B cell (primary cell): ENCODE results near the gene PLRG1. TPM values are rescaled to one million over a fixed set of nuclear protein-coding genes. Genes with fewer than 3 reads are reported as not detected.

ENCODE experiments used
- ATAC-seq: fragments of 200-7000 bp; cut with Tn5 transposase; one replicate; pipeline ENCODE4 v1.10.0; 2021; ENCODE audit warnings: low read depth, mild to moderate bottlenecking, moderate number of reproducible peaks, moderate library complexity
- CTCF ChIA-PET: fragments of 350-600 bp; sonication (Branson Sonifier 250); formaldehyde crosslinking; loops from one replicate; lab custom pipeline; 2021; ENCODE audit warnings: antibody characterized with exemption, inconsistent platforms; lab: Charles Lee
- POLR2A ChIA-PET: fragments of 350-600 bp; sonication (Branson Sonifier 250); formaldehyde crosslinking; loops from one replicate; lab custom pipeline; 2021; ENCODE audit warnings: antibody characterized with exemption; lab: Charles Lee
- DNase-seq: peaks from one replicate; pipeline ENCODE4 v3.0.0; 2013
- H2AFZ ChIP-seq: 2 replicates; pipeline ENCODE4 v1.6.1; 2012; ENCODE audit warnings: mild to moderate bottlenecking, low read depth, low read length; ENCODE audit not compliant: insufficient read depth, poor library complexity, severe bottlenecking
- H3K27ac ChIP-seq, 2 donors: 1 replicate in 1 of 2; 2 replicates in 1 of 2; pipeline ENCODE4 v1.5.1; 2012 to 2013; ENCODE audit warnings: low read length in 2 of 2, mild to moderate bottlenecking in 2 of 2, moderate library complexity in 1 of 2
- H3K27me3 ChIP-seq, 4 experiments: fragments of 200-600 bp in 1 of 4; sonication (generic) in 1 of 4; replicated peaks in 1 of 4; 1 replicate in 2 of 4; 2 replicates in 2 of 4; pipeline versions ENCODE4 v1.6.1 to v1.7.0; 2013 to 2016; ENCODE audit warnings: low read length in 3 of 4, mild to moderate bottlenecking in 2 of 4, mixed read lengths in 1 of 4, moderate library complexity in 1 of 4; ENCODE audit not compliant: insufficient read depth in 4 of 4, control insufficient read depth in 3 of 4; ENCODE audit errors: control extremely low read depth in 1 of 4
- H3K36me3 ChIP-seq, 2 experiments: replicated peaks in 1 of 2; 1 replicate in 1 of 2; 2 replicates in 1 of 2; pipeline versions ENCODE4 v1.6.1 to v1.7.1; 2013; ENCODE audit warnings: low read length in 1 of 2; ENCODE audit not compliant: insufficient read depth in 2 of 2, control insufficient read depth in 1 of 2; ENCODE audit errors: control extremely low read depth in 1 of 2, extremely low read depth in 1 of 2
- H3K4me1 ChIP-seq, 2 donors: fragments of 200-600 bp in 1 of 2; sonication (generic) in 1 of 2; 1 replicate in 1 of 2; 2 replicates in 1 of 2; pipeline versions ENCODE4 v1.5.1 to v1.6.1; 2013 to 2017; ENCODE audit warnings: low read length in 2 of 2; ENCODE audit not compliant: control insufficient read depth in 2 of 2, insufficient read depth in 2 of 2
- H3K4me2 ChIP-seq: replicated peaks from 2 replicates; pipeline ENCODE3; 2012; ENCODE audit warnings: mild to moderate bottlenecking, low read depth, low read length; ENCODE audit not compliant: poor library complexity, severe bottlenecking
- H3K4me3 ChIP-seq, 5 experiments: fragments of 200-600 bp in 1 of 5; sonication (generic) in 1 of 5; 1 replicate in 3 of 5; 2 replicates in 2 of 5; pipeline versions ENCODE4 v1.5.1 to v1.7.0; 2011 to 2016; ENCODE audit warnings: low read length in 4 of 5, mild to moderate bottlenecking in 4 of 5, low read depth in 2 of 5, control low read depth in 1 of 5, moderate library complexity in 1 of 5; ENCODE audit not compliant: insufficient read depth in 1 of 5; ENCODE audit errors: control extremely low read depth in 1 of 5, extremely low read depth in 1 of 5
- H3K79me2 ChIP-seq: fragments of 200-600 bp; sonication (generic); one replicate; pipeline ENCODE4 v1.6.0; 2016; ENCODE audit warnings: low read length; ENCODE audit not compliant: control insufficient read depth, insufficient read depth
- H3K9ac ChIP-seq: fragments of 200-600 bp; sonication (generic); 2 replicates; pipeline ENCODE4 v1.6.1; 2017; ENCODE audit warnings: mild to moderate bottlenecking, low read length, moderate library complexity
- H3K9me3 ChIP-seq, 3 donors: one replicate each; pipeline versions ENCODE4 v1.6.1 to v1.7.1; 2013; ENCODE audit warnings: low read length in 2 of 3; ENCODE audit not compliant: control insufficient read depth in 2 of 3, insufficient read depth in 1 of 3; ENCODE audit errors: control extremely low read depth in 1 of 3
- H4K20me1 ChIP-seq: 2 replicates; pipeline ENCODE4 v1.6.0; 2012; ENCODE audit warnings: mild to moderate bottlenecking, low read length; ENCODE audit not compliant: insufficient read depth, control insufficient read depth, poor library complexity, severe bottlenecking
- H3K27ac Mint-ChIP-seq: one replicate; pipeline ENCODE4 v1.8.0; 2021; ENCODE audit warnings: mixed read lengths
- H3K27me3 Mint-ChIP-seq: one replicate; pipeline ENCODE4 v1.8.0; 2021; ENCODE audit warnings: mixed read lengths
- H3K4me1 Mint-ChIP-seq: one replicate; pipeline ENCODE4 v1.8.0; 2021; ENCODE audit warnings: mixed read lengths
- H3K4me3 Mint-ChIP-seq: one replicate; pipeline ENCODE4 v1.8.0; 2021; ENCODE audit warnings: mixed read lengths
- H3K9me3 Mint-ChIP-seq: one replicate; pipeline ENCODE4 v1.8.0; 2022; ENCODE audit warnings: mixed read lengths; ENCODE audit not compliant: insufficient read depth
- EZH2 ChIP-seq: IDR thresholded peaks from 2 replicates; pipeline ENCODE4 v1.6.1; 2012; ENCODE audit warnings: borderline replicate concordance, low read depth, mild to moderate bottlenecking, moderate library complexity, low read length; ENCODE audit not compliant: insufficient read depth, poor library complexity, severe bottlenecking
- WGBS: methylation state at CpG from one replicate; pipeline ENCODE4 v1.1.5; 2013; ENCODE audit warnings: missing lambda C conversion rate; ENCODE audit not compliant: insufficient coverage; 5-methylcytosine and 5-hydroxymethylcytosine counted together
- intact Hi-C: fragments of 100-400 bp; cut with micrococcal nuclease; formaldehyde crosslinking; loops from one replicate; pipeline ENCODE4 v1.10.0; 2022
- polyA plus RNA-seq: library from polyadenylated mRNA; depleted of rRNA; stranded (reverse); fragments of >200 nt; gene quantifications from 2 replicates; pipeline ENCODE4 v1.2.3, GENCODE V29; 2012
- total RNA-seq, 2 donors: library from RNA; stranded (reverse); fragments of 120-200 nt in 1 of 2; gene quantifications; 1 replicate in 1 of 2; 2 replicates in 1 of 2; pipeline versions ENCODE4 v1.2.3 to v1.2.4, GENCODE V29; 2013 to 2022
- TF ChIP-seq, protein P1 (sequence below): fragments of 200-600 bp; IDR thresholded peaks from one replicate; pipeline ENCODE4 v1.8.0; 2022; ENCODE audit warnings: antibody characterized with exemption, mild to moderate bottlenecking

PLRG1 gene
- total and polyA plus RNA-seq, 2 donors (not counting 1 experiment from before 2014, with no cell fraction given) = 41.8 to 79.0 TPM

DNA sequence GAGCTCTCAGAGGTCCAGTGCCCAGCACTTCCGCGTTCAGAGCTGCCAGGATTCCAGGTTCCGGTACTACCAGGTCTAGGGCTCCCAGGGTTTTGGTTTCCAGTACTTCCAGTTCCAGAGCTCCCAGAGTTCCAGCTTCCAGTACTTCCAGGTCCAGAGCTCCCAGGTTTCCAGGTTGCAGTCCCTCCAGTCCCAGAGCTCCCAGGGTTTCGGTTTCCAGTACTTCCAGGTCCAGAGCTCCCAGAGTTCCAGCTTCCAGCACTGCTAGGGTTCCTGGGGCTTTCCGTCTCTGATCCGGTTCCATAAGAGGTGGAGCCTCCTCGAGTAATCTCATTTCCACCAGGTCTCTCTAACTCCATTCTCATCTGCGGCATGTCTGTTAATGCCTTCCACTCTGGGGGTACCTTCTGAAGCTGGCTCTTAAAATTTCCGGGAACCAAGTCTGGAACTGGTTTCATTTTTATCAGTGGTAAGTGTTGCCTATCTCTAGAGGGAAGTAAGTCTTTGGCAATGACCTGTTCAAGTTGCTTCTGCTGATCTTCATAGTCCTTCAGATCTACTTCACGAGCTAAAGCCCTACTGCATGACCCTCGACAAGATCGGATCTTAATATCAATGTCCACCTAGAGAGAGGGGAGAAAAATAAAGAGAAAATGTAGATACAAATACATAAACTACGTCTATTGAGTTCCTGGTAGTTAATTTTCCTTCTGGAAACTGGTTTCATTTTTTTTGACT lies 36.3 kb upstream of the PLRG1 start:
- Histone ChIP-seq H3K4me1 (no peaks in the 10 kb centered on the region), H4K20me1 (no peaks in the 10 kb centered on the region), H3K4me3 (no peak overlapping the region), H3K9me3 (no peaks in the 10 kb centered on the region), H3K79me2 (no peaks in the 10 kb centered on the region), H3K27ac (no peak overlapping the region), H2AFZ (no peak overlapping the region), H3K9ac (no peak overlapping the region), H3K27me3 (peaks cover 0 to 12% (median 2%) of the 10 kb centered on the region in 4 experiments), H3K4me2 (no peak overlapping the region), H3K36me3 (no peaks in the 10 kb centered on the region)
- CTCF ChIA-PET = no interaction called here
- Mint-ChIP-seq H3K9me3 (no peaks in the 10 kb centered on the region), H3K4me3 (no peak overlapping the region), H3K27me3 (peaks cover 31% of the 10 kb centered on the region), H3K4me1 (no peaks in the 10 kb centered on the region), H3K27ac (no peak overlapping the region)
- intact Hi-C loops = no loop called here
- no peak for DNase-seq
- POLR2A ChIA-PET = no interaction called here
- WGBS = 91% methylated on average over 8 of the region's 13 CpGs
- no peak for ATAC-seq
- TF ChIP-seq, protein P1, sequence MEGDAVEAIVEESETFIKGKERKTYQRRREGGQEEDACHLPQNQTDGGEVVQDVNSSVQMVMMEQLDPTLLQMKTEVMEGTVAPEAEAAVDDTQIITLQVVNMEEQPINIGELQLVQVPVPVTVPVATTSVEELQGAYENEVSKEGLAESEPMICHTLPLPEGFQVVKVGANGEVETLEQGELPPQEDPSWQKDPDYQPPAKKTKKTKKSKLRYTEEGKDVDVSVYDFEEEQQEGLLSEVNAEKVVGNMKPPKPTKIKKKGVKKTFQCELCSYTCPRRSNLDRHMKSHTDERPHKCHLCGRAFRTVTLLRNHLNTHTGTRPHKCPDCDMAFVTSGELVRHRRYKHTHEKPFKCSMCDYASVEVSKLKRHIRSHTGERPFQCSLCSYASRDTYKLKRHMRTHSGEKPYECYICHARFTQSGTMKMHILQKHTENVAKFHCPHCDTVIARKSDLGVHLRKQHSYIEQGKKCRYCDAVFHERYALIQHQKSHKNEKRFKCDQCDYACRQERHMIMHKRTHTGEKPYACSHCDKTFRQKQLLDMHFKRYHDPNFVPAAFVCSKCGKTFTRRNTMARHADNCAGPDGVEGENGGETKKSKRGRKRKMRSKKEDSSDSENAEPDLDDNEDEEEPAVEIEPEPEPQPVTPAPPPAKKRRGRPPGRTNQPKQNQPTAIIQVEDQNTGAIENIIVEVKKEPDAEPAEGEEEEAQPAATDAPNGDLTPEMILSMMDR = no peak
- TF ChIP-seq EZH2 = no peak

DNA sequence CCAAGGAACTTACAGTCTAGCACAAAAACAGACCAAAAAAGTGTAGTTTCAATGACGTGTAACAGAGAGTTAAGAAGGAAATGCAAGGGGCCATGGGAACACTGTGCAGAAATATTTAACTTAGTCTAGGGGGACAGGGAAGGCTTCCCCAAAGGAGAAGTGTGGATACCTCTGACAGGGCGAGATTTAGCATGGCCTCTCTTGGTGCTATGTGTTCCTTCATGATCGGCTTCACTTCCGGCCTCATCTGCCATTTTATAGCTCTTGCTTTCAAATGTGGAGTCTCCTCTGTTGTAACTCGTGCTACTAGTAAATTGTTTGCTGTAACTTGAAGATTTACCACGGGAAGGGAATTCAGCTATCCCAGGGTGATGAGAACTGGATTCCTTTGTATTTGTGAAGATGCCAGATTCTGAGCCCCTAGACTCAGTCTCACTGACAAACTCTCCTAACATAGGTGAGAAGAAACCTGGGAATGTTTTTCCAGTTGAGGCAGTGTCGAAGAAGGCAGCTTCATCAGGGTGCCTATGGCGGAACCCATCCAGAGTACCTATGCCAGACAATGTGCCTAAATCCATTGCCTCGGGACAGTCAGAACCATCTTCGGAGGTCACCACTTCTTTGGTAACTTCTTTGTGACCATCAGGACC lies 35.3 kb upstream of the PLRG1 start:
- no peak overlapping the region for H3K9ac ChIP-seq
- H3K27ac ChIP-seq = no peak overlapping the region
- DNase-seq (no peak), ATAC-seq (no peak)
- ChIA-PET CTCF (no interaction called here), POLR2A (no interaction called here)
- no peak overlapping the region for H3K27ac Mint-ChIP-seq
- WGBS = 90% methylated on average over 10 of the region's 10 CpGs
- H3K4me1 Mint-ChIP-seq = no peaks in the 10 kb centered on the region
- H3K9me3 Mint-ChIP-seq = no peaks in the 10 kb centered on the region
- H3K9me3 ChIP-seq = no peaks in the 10 kb centered on the region
- H3K4me1 ChIP-seq = no peaks in the 10 kb centered on the region
- H3K4me3 ChIP-seq = no peak overlapping the region
- H3K4me2 ChIP-seq = no peak overlapping the region
- no peaks in the 10 kb centered on the region for H4K20me1 ChIP-seq
- no peak overlapping the region for H2AFZ ChIP-seq
- no peak overlapping the region for H3K4me3 Mint-ChIP-seq
- H3K79me2 ChIP-seq = no peaks in the 10 kb centered on the region
- TF ChIP-seq, protein P1 = no peak
- no peak for TF ChIP-seq EZH2
- intact Hi-C loops = no loop called here
- no peaks in the 10 kb centered on the region for H3K36me3 ChIP-seq
- peaks cover 27% of the 10 kb centered on the region for H3K27me3 Mint-ChIP-seq
- peaks cover 0 to 9% (median 0%) of the 10 kb centered on the region in 4 experiments for H3K27me3 ChIP-seq
